Measurements from ENCODE around the gene GNG13. TPM values are rescaled to one million over a fixed set of nuclear protein-coding genes. Genes with fewer than 3 reads are reported as not detected.

GNG13 gene
- total RNA-seq, 1 experiment from 2014 or later, result 0.23 TPM

DNA sequence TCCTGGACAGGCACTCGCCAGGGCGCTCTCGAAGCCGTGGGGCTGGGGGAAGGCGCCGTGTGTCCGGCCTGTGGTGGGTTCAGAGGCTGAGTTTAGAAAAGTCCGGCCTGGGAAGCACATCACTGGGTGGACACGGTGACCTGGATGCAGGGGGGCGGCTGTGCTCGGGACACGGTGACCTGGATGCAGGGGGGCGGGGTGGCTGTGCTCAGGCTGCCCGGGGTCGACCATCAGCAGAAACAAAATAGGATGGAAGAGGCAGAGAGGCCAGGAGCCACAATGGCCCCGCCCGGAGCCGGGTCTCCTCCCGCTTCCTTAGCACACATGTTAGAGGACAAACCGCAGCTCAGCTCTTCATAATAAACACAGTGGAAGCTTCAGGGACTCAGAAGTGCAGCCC, 43.2 kb upstream of the GNG13 start:
- H3K27ac ChIP-seq (ENCODE audit: low read length), result no peak overlapping the region
- no peaks in the 10 kb centered on the region for H3K4me1 ChIP-seq (ENCODE audit: control insufficient read depth, insufficient read depth, low read length)
- no peaks in the 10 kb centered on the region for H3K27me3 ChIP-seq (ENCODE audit: control insufficient read depth, insufficient read depth, low read length)
- ChIA-PET POLR2A (no interaction called here), CTCF (no interaction called here)
- no peaks in the 10 kb centered on the region for H3K9me3 ChIP-seq (ENCODE audit: control insufficient read depth, insufficient read depth, low read depth, low read length)
- in situ Hi-C loops (cut with HindIII; ENCODE audit: low pct_unique_long_range_greater_than_20kb, low sequenced_read_pairs) (no loop called here), intact Hi-C loops (cut with micrococcal nuclease; ENCODE audit: unreplicated experiment) (no loop called here)
- H3K36me3 ChIP-seq (ENCODE audit: control insufficient read depth, insufficient read depth, low read length), result no peaks in the 10 kb centered on the region
- TF ChIP-seq POLR2AphosphoS5 (IDR thresholded peaks at IDR 0.05; ENCODE audit: low read depth, low read length) (no peak), TCF7L2 (IDR thresholded peaks at IDR 0.05; ENCODE audit: low read depth, low read length) (no peak), SIN3A (IDR thresholded peaks at IDR 0.05; ENCODE audit: borderline replicate concordance, insufficient read depth, low read depth, low read length) (no peak)
- TF ChIP-seq, protein P1, sequence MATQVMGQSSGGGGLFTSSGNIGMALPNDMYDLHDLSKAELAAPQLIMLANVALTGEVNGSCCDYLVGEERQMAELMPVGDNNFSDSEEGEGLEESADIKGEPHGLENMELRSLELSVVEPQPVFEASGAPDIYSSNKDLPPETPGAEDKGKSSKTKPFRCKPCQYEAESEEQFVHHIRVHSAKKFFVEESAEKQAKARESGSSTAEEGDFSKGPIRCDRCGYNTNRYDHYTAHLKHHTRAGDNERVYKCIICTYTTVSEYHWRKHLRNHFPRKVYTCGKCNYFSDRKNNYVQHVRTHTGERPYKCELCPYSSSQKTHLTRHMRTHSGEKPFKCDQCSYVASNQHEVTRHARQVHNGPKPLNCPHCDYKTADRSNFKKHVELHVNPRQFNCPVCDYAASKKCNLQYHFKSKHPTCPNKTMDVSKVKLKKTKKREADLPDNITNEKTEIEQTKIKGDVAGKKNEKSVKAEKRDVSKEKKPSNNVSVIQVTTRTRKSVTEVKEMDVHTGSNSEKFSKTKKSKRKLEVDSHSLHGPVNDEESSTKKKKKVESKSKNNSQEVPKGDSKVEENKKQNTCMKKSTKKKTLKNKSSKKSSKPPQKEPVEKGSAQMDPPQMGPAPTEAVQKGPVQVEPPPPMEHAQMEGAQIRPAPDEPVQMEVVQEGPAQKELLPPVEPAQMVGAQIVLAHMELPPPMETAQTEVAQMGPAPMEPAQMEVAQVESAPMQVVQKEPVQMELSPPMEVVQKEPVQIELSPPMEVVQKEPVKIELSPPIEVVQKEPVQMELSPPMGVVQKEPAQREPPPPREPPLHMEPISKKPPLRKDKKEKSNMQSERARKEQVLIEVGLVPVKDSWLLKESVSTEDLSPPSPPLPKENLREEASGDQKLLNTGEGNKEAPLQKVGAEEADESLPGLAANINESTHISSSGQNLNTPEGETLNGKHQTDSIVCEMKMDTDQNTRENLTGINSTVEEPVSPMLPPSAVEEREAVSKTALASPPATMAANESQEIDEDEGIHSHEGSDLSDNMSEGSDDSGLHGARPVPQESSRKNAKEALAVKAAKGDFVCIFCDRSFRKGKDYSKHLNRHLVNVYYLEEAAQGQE (IDR thresholded peaks at IDR 0.05; ENCODE audit: insufficient read depth in 1 of 2, low read depth in 2 of 2, low read length in 1 of 2), result no peak
- TF ChIP-seq, protein P2, sequence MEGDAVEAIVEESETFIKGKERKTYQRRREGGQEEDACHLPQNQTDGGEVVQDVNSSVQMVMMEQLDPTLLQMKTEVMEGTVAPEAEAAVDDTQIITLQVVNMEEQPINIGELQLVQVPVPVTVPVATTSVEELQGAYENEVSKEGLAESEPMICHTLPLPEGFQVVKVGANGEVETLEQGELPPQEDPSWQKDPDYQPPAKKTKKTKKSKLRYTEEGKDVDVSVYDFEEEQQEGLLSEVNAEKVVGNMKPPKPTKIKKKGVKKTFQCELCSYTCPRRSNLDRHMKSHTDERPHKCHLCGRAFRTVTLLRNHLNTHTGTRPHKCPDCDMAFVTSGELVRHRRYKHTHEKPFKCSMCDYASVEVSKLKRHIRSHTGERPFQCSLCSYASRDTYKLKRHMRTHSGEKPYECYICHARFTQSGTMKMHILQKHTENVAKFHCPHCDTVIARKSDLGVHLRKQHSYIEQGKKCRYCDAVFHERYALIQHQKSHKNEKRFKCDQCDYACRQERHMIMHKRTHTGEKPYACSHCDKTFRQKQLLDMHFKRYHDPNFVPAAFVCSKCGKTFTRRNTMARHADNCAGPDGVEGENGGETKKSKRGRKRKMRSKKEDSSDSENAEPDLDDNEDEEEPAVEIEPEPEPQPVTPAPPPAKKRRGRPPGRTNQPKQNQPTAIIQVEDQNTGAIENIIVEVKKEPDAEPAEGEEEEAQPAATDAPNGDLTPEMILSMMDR (IDR thresholded peaks at IDR 0.05), result no peak
- ATAC-seq (no peak), DNase-seq (ENCODE audit: low read depth, low spot score) (no peak)
- no TSS peak for BruUV-seq (replicated peaks)
- no peak overlapping the region for H3K4me3 ChIP-seq (ENCODE audit: low read depth in 2 of 2, low read length in 2 of 2)

DNA sequence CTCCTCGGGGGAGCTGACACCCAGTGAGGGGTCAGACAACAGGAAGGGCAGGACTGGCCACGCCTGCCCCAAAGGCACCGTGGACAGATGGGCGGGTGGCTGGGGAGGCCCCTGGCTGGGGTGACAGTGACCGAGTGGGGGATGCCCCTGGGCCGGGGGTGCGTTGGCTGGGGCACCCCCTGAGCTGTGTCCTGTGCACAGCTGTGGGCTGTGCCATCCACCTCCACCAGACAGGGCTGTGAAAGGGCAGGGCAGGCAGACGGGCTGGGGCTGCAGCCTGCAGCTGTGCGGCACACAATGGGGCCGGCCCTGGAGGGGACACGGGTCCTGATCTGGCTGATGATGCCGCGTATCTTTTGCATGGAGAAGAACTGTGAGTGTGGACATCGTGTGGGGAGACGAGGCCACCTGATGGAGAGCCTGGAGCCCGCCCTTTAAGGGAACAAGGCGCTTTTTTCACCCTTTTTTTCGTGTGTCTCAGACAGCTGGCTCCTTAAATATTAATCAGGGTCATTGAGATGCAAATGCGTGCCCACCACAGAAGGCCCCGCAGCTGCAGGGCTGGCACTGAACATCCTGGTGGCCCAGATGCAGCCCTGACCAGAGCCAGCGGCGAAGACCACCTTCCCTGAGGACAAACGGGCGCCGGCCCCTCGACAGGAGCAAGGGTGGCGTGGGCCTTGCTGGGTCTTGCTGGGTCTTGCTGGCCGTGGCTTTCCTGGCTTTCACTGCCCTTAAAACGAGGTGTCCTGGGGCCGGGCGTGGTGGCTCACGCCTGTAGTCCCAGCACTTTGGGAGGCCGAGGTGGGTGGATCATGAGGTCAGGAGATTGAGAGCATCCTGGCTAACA, 42.4 kb upstream of the GNG13 start:
- ATAC-seq, result no peak

More for the DNA sequence above, 42.4 kb upstream of the GNG13 start:
- Histone ChIP-seq H3K4me1 (ENCODE audit: control insufficient read depth, insufficient read depth, low read length) (no peaks in the 10 kb centered on the region), H3K27me3 (ENCODE audit: control insufficient read depth, insufficient read depth, low read length) (no peaks in the 10 kb centered on the region), H3K36me3 (ENCODE audit: control insufficient read depth, insufficient read depth, low read length) (no peaks in the 10 kb centered on the region), H3K9me3 (ENCODE audit: control insufficient read depth, insufficient read depth, low read depth, low read length) (no peaks in the 10 kb centered on the region), H3K27ac (ENCODE audit: low read length) (no peak overlapping the region), H3K4me3 (ENCODE audit: low read depth in 2 of 2, low read length in 2 of 2) (no peak overlapping the region)
- BruUV-seq (replicated peaks), result no TSS peak
- POLR2A ChIA-PET, result no interaction called here
- in situ Hi-C loops (cut with HindIII; ENCODE audit: low pct_unique_long_range_greater_than_20kb, low sequenced_read_pairs) (no loop called here), intact Hi-C loops (cut with micrococcal nuclease; ENCODE audit: unreplicated experiment) (no loop called here)
- no peak for TF ChIP-seq TCF7L2 (IDR thresholded peaks at IDR 0.05; ENCODE audit: low read depth, low read length)
- TF ChIP-seq, protein P1 (IDR thresholded peaks at IDR 0.05; ENCODE audit: insufficient read depth in 1 of 2, low read depth in 2 of 2, low read length in 1 of 2), result no peak
- no peak for DNase-seq (ENCODE audit: low read depth, low spot score)
- CTCF ChIA-PET, result no interaction called here

All from Panc1 (cell line).